GM23338 (cell line): ENCODE data around the gene DVL2. TPM values are rescaled to one million over a fixed set of nuclear protein-coding genes. Genes with fewer than 3 reads are reported as not detected.

Experiments
- ATAC-seq: fragments of 200-7000 bp; cut with Tn5 transposase; 3 replicates; pipeline ENCODE4 v1.9.1; 2020
- DNase-seq: peaks from one replicate; pipeline ENCODE4 v3.0.0-alpha.2; 2015; ENCODE audit warnings: low spot score
- H2AFZ ChIP-seq: fragments of 200-600 bp; sonication (generic); 2 replicates; pipeline ENCODE4 v1.8.0; 2016; ENCODE audit warnings: antibody characterized with exemption, mild to moderate bottlenecking, moderate library complexity
- H3F3A ChIP-seq: fragments of 200-600 bp; sonication (generic); replicated peaks from 2 replicates; pipeline ENCODE4 v1.8.0; 2017; ENCODE audit warnings: antibody characterized with exemption, mixed run types, low read depth
- H3K27ac ChIP-seq: fragments of 200-600 bp; sonication (generic); 2 replicates; pipeline ENCODE4 v1.6.1; 2016; ENCODE audit warnings: low read depth
- H3K27me3 ChIP-seq: fragments of 200-600 bp; sonication (generic); 2 replicates; pipeline ENCODE4 v1.8.0; 2016; ENCODE audit warnings: mild to moderate bottlenecking, mixed run types, moderate library complexity; ENCODE audit not compliant: insufficient read depth
- H3K36me3 ChIP-seq: fragments of 200-600 bp; sonication (generic); 2 replicates; pipeline ENCODE4 v1.8.0; 2016; ENCODE audit warnings: mild to moderate bottlenecking; ENCODE audit not compliant: insufficient read depth
- H3K4me1 ChIP-seq: fragments of 200-600 bp; sonication (generic); 2 replicates; pipeline ENCODE4 v1.8.0; 2016; ENCODE audit warnings: mild to moderate bottlenecking, moderate library complexity; ENCODE audit not compliant: insufficient read depth
- H3K4me2 ChIP-seq: fragments of 200-600 bp; sonication (generic); 2 replicates; pipeline ENCODE4 v1.7.1; 2017; ENCODE audit warnings: mixed run types
- H3K4me3 ChIP-seq: fragments of 200-600 bp; sonication (generic); 2 replicates; pipeline ENCODE4 v1.6.1; 2016; ENCODE audit warnings: mixed run types
- H3K79me2 ChIP-seq: fragments of 200-600 bp; sonication (generic); replicated peaks from 2 replicates; pipeline ENCODE4 v1.8.0; 2017; ENCODE audit warnings: mild to moderate bottlenecking; ENCODE audit not compliant: insufficient read depth
- H3K9me2 ChIP-seq: fragments of 200-600 bp; sonication (generic); 2 replicates; pipeline ENCODE4 v1.8.0; 2017; ENCODE audit not compliant: insufficient read depth
- H4K20me1 ChIP-seq: fragments of 200-600 bp; sonication (generic); replicated peaks from 2 replicates; pipeline ENCODE4 v1.8.0; 2017; ENCODE audit warnings: mild to moderate bottlenecking; ENCODE audit not compliant: insufficient read depth
- H3K27ac Mint-ChIP-seq: 2 replicates; pipeline ENCODE4 v1.8.0; 2020; ENCODE audit warnings: inconsistent platforms, mild to moderate bottlenecking, moderate library complexity, mixed read lengths
- H3K27me3 Mint-ChIP-seq: 3 replicates; pipeline ENCODE4 v1.8.0; 2022; ENCODE audit warnings: low read depth, mild to moderate bottlenecking, moderate library complexity, mixed read lengths, inconsistent platforms; ENCODE audit not compliant: insufficient read depth, poor library complexity
- H3K36me3 Mint-ChIP-seq: 3 replicates; pipeline ENCODE4 v1.8.0; 2021; ENCODE audit warnings: low read depth, mild to moderate bottlenecking, inconsistent platforms, moderate library complexity, mixed read lengths
- H3K4me1 Mint-ChIP-seq: 3 replicates; pipeline ENCODE4 v1.8.0; 2020; ENCODE audit warnings: mild to moderate bottlenecking, inconsistent platforms, mixed read lengths
- H3K4me3 Mint-ChIP-seq: 3 replicates; pipeline ENCODE4 v1.8.0; 2021; ENCODE audit warnings: moderate library complexity, mild to moderate bottlenecking, inconsistent platforms, mixed read lengths
- H3K9me3 Mint-ChIP-seq: 3 replicates; pipeline ENCODE4 v1.8.0; 2020; ENCODE audit warnings: moderate library complexity, mild to moderate bottlenecking, inconsistent platforms, mixed read lengths
- CREB1 ChIP-seq: fragments of 250-450 bp; sonication (Bioruptor Pico); IDR thresholded peaks from 2 replicates; pipeline ENCODE4 v1.5.0; 2020; ENCODE audit warnings: low read depth, mild to moderate bottlenecking, moderate library complexity
- EZH2 ChIP-seq: fragments of 200-600 bp; sonication (generic); IDR thresholded peaks from one replicate; pipeline ENCODE4 v1.8.0; 2017; ENCODE audit warnings: antibody characterized with exemption, mild to moderate bottlenecking, low read depth; ENCODE audit not compliant: unreplicated experiment
- EZH2phosphoT487 ChIP-seq: fragments of 200-600 bp; sonication (generic); IDR thresholded peaks from one replicate; pipeline ENCODE4 v1.8.1; 2018; ENCODE audit warnings: antibody characterized with exemption; ENCODE audit not compliant: unreplicated experiment
- JUNB ChIP-seq: IDR thresholded peaks from one replicate; pipeline ENCODE4 v1.6.1; 2016; ENCODE audit warnings: antibody characterized with exemption; ENCODE audit not compliant: unreplicated experiment
- NANOG ChIP-seq: IDR thresholded peaks from 2 replicates; pipeline ENCODE4 v1.6.1; 2016; ENCODE audit warnings: antibody characterized with exemption, borderline replicate concordance
- POLR2AphosphoS5 ChIP-seq: IDR thresholded peaks from 2 replicates; pipeline ENCODE4 v1.6.1; 2016; ENCODE audit warnings: antibody characterized with exemption, low read depth
- REST ChIP-seq: IDR thresholded peaks from one replicate; pipeline ENCODE4 v1.6.1; 2018; ENCODE audit warnings: antibody characterized with exemption; ENCODE audit not compliant: unreplicated experiment
- STAT1 ChIP-seq: IDR thresholded peaks from one replicate; pipeline ENCODE4 v1.6.1; 2016; ENCODE audit warnings: antibody characterized with exemption; ENCODE audit not compliant: unreplicated experiment
- ZNF114 ChIP-seq: fragments of 250-450 bp; sonication (Bioruptor Pico); IDR thresholded peaks from 2 replicates; pipeline ENCODE4 v1.5.0; 2020; ENCODE audit warnings: mild to moderate bottlenecking, moderate library complexity
- ZNF331 ChIP-seq: fragments of 250-450 bp; sonication (Bioruptor Pico); IDR thresholded peaks from 2 replicates; pipeline ENCODE4 v1.5.0; 2020; ENCODE audit warnings: low read depth, mild to moderate bottlenecking, moderate library complexity
- polyA plus RNA-seq: library from polyadenylated mRNA; unstranded; fragments of >200 nt; fragmentation: Nextera tagmentation; extraction: Ambion mirVana; gene quantifications from 2 replicates; pipeline ENCODE4 v1.2.1, GENCODE V29; 2016
- total RNA-seq: library from RNA; depleted of rRNA; stranded (reverse); fragments of >200 nt; shearing (Covaris generic); gene quantifications from 2 replicates; pipeline ENCODE4 v1.2.3, GENCODE V29; 2014
- TF ChIP-seq, protein P1 (sequence below): IDR thresholded peaks from 2 replicates; pipeline ENCODE4 v1.6.1; 2016; ENCODE audit warnings: antibody characterized with exemption
- TF ChIP-seq, protein P2 (sequence below): fragments of 250-450 bp; sonication (Bioruptor Pico); IDR thresholded peaks from 2 replicates; pipeline ENCODE4 v1.5.0; 2020; ENCODE audit warnings: mild to moderate bottlenecking, moderate library complexity
- TF ChIP-seq, protein P3 (sequence below), 2 experiments: fragments of 200-600 bp in 1 of 2; sonication (generic) in 1 of 2; conservative IDR thresholded peaks; 2 replicates each; pipeline versions ENCODE4 v1.5.1 to v1.6.1; 2016 to 2017; ENCODE audit warnings: antibody characterized with exemption in 2 of 2, low read depth in 2 of 2, mild to moderate bottlenecking in 2 of 2, moderate library complexity in 1 of 2

DVL2 gene
- total and polyA plus RNA-seq, 2 experiments from 2014 or later, result 19.7 to 80.6 TPM

GRCh38 chr17:7241783-7242716 lies 7.7 kb upstream of the DVL2 start, which contains the start of gene GABARAP:
Gene GABARAP, minus strand, starts transcription at chr17:7242449. Its CDS starts 119 bp downstream, at chr17:7242330.
- Mint-ChIP-seq H3K4me3 (peak within 1 kb of the TSS; percentile 87), H3K27ac (peak within 1 kb of the TSS; percentile 97), H3K36me3 (peaks cover 54% of the 10 kb centered on the region), H3K27me3 (peaks cover 29% of the 10 kb centered on the region), H3K9me3 (no peaks in the 10 kb centered on the region; the same call in none of the 3 replicates), H3K4me1 (peaks cover 41% of the 10 kb centered on the region)
- peaks cover 5% of the 10 kb centered on the region for H4K20me1 ChIP-seq
- peak within 1 kb of the TSS; percentile 81 for H3K4me2 ChIP-seq
- H3K9me2 ChIP-seq, result no peaks in the 10 kb centered on the region
- H3K4me3 ChIP-seq, result peak within 1 kb of the TSS; percentile 78
- DNase-seq (peak; percentile 94), ATAC-seq (peak; percentile 10)
- peak within 1 kb of the TSS; percentile 84 for H2AFZ ChIP-seq
- H3K36me3 ChIP-seq, result peaks cover 19% of the 10 kb centered on the region; the same call in 1 of the 2 replicates
- peaks cover 32% of the 10 kb centered on the region for H3F3A ChIP-seq
- H3K27ac ChIP-seq, result peak within 1 kb of the TSS; percentile 93
- H3K4me1 ChIP-seq, result peaks cover 25% of the 10 kb centered on the region
- TF ChIP-seq ZNF114 (CRISPR knock-in tag) (no peak), ZNF331 (CRISPR knock-in tag) (no peak), REST (no peak), NANOG (no peak), JUNB (no peak), STAT1 (no peak), POLR2AphosphoS5 (0 out of 2 replicates have a peak, but pooled peaks have one; percentile 17), CREB1 (peak; percentile 73), EZH2 (no peak), EZH2phosphoT487 (no peak)
- TF ChIP-seq, protein P1, sequence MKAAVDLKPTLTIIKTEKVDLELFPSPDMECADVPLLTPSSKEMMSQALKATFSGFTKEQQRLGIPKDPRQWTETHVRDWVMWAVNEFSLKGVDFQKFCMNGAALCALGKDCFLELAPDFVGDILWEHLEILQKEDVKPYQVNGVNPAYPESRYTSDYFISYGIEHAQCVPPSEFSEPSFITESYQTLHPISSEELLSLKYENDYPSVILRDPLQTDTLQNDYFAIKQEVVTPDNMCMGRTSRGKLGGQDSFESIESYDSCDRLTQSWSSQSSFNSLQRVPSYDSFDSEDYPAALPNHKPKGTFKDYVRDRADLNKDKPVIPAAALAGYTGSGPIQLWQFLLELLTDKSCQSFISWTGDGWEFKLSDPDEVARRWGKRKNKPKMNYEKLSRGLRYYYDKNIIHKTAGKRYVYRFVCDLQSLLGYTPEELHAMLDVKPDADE, result no peak
- TF ChIP-seq, protein P2, sequence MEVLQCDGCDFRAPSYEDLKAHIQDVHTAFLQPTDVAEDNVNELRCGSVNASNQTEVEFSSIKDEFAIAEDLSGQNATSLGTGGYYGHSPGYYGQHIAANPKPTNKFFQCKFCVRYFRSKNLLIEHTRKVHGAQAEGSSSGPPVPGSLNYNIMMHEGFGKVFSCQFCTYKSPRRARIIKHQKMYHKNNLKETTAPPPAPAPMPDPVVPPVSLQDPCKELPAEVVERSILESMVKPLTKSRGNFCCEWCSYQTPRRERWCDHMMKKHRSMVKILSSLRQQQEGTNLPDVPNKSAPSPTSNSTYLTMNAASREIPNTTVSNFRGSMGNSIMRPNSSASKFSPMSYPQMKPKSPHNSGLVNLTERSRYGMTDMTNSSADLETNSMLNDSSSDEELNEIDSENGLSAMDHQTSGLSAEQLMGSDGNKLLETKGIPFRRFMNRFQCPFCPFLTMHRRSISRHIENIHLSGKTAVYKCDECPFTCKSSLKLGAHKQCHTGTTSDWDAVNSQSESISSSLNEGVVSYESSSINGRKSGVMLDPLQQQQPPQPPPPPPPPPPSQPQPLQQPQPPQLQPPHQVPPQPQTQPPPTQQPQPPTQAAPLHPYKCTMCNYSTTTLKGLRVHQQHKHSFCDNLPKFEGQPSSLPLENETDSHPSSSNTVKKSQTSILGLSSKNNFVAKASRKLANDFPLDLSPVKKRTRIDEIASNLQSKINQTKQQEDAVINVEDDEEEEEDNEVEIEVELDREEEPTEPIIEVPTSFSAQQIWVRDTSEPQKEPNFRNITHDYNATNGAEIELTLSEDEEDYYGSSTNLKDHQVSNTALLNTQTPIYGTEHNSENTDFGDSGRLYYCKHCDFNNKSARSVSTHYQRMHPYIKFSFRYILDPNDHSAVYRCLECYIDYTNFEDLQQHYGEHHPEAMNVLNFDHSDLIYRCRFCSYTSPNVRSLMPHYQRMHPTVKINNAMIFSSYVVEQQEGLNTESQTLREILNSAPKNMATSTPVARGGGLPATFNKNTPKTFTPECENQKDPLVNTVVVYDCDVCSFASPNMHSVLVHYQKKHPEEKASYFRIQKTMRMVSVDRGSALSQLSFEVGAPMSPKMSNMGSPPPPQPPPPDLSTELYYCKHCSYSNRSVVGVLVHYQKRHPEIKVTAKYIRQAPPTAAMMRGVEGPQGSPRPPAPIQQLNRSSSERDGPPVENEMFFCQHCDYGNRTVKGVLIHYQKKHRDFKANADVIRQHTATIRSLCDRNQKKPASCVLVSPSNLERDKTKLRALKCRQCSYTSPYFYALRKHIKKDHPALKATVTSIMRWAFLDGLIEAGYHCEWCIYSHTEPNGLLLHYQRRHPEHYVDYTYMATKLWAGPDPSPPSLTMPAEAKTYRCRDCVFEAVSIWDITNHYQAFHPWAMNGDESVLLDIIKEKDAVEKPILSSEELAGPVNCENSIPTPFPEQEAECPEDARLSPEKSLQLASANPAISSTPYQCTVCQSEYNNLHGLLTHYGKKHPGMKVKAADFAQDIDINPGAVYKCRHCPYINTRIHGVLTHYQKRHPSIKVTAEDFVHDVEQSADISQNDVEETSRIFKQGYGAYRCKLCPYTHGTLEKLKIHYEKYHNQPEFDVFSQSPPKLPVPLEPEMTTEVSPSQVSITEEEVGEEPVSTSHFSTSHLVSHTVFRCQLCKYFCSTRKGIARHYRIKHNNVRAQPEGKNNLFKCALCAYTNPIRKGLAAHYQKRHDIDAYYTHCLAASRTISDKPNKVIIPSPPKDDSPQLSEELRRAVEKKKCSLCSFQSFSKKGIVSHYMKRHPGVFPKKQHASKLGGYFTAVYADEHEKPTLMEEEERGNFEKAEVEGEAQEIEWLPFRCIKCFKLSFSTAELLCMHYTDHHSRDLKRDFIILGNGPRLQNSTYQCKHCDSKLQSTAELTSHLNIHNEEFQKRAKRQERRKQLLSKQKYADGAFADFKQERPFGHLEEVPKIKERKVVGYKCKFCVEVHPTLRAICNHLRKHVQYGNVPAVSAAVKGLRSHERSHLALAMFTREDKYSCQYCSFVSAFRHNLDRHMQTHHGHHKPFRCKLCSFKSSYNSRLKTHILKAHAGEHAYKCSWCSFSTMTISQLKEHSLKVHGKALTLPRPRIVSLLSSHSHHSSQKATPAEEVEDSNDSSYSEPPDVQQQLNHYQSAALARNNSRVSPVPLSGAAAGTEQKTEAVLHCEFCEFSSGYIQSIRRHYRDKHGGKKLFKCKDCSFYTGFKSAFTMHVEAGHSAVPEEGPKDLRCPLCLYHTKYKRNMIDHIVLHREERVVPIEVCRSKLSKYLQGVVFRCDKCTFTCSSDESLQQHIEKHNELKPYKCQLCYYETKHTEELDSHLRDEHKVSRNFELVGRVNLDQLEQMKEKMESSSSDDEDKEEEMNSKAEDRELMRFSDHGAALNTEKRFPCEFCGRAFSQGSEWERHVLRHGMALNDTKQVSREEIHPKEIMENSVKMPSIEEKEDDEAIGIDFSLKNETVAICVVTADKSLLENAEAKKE (CRISPR knock-in tag), result no peak
- TF ChIP-seq, protein P3, sequence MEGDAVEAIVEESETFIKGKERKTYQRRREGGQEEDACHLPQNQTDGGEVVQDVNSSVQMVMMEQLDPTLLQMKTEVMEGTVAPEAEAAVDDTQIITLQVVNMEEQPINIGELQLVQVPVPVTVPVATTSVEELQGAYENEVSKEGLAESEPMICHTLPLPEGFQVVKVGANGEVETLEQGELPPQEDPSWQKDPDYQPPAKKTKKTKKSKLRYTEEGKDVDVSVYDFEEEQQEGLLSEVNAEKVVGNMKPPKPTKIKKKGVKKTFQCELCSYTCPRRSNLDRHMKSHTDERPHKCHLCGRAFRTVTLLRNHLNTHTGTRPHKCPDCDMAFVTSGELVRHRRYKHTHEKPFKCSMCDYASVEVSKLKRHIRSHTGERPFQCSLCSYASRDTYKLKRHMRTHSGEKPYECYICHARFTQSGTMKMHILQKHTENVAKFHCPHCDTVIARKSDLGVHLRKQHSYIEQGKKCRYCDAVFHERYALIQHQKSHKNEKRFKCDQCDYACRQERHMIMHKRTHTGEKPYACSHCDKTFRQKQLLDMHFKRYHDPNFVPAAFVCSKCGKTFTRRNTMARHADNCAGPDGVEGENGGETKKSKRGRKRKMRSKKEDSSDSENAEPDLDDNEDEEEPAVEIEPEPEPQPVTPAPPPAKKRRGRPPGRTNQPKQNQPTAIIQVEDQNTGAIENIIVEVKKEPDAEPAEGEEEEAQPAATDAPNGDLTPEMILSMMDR (conservative IDR thresholded peaks at IDR 0.05; ENCODE audit: low read depth in 2 of 2), result no peak
- peaks cover 38% of the 10 kb centered on the region for H3K79me2 ChIP-seq
- H3K27me3 ChIP-seq, result no peaks in the 10 kb centered on the region
